ENCODE results near the gene ATG7.
"Not testable (repeated sequence)": the region's sequence is repeated elsewhere in the genome, so short reads cannot be mapped to it uniquely, and the experiment has no call there.

Gene ATG7

DNA sequence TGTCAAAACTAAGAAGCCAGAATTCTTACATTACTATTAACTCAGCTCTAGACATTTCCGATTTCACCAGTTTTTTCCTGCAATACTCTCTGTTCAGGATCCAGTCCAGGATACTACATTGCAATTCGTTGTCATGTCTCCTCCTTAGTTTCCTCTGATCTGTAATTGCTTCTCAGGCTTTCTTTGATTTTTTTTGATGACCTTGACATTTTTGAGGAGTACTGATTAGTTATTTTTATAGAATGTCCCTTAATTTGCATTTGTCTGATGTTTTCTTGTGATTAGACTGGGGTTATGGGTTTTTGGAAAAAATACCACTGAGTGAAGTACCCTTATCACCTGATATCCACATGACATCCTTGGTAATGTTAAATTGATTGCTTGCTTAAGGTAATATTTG lies 57.6 kb downstream of the ATG7 start:
- Histone ChIP-seq H3K4me3 (no peak overlapping the region), H3K27ac (no peak overlapping the region)

DNA sequence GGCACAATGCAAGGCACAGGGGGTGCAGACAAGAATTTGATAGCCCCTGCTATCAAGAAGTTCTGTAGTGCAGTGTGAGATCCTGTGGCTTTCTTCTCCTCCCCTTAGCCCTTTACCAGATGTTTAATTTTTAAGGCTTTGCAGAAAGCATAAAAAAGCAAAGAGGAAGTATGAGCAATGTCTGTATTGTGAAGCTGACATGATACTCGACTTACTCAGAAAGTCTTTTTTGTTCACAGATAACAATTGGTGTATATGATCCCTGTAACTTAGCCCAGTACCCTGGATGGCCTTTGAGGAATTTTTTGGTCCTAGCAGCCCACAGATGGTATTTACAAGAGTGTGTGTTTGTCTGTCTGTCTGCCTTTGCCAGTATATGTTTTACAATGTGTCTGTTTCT lies 58.9 kb downstream of the ATG7 start:
- Histone ChIP-seq H3K4me3 (no peak overlapping the region), H3K27ac (peak overlapping the region in 1 of 21 experiments; percentile 16)

DNA sequence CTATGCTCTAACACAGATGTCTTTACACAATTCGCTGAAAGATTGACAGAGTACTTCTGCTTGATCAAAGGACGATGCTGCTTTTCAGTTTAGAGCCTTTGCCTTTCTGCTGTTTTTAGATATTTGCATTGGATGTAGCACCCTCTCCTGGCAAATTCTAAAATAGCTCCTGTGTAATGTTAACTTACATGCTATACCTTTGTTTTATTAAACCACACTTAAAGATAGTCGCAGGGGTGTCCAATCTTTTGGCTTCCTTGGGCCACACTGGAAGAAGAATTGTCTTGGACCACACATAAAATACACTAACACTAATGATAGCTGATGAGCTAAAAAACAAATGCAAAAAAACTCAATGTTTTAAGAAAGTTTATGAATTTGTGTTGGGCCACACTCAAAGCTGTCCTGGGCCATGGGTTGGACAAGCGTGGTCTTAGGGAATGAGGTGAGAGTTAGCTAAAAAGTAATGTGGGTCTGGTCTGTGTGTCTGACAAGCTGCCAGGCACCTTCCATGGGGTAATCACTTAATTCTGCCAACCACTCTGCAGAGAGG lies 62.9 kb downstream of the ATG7 start:
- H3K4me3 ChIP-seq: no peak overlapping the region
- no peak overlapping the region for H3K27ac ChIP-seq

DNA sequence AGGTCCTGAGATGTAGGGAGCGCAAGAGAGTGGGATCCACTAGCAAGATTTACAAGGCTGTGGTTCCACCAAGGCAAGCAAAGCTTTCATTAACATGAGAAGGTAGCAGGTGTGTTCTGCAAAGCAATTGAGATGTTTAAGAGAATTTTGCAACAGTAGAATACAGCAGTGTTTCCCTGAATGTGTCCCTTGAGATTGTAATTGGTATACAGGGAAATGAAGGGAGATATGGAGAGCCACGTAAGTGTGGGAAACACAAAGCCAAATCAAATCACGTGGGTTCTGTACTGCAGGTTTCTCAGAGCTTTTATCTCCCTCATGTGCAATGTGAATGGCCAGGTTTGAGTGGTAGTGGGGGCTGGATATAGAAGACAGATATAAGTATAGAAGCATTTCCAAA lies 67.3 kb downstream of the ATG7 start:
- Histone ChIP-seq H3K27ac (no peak overlapping the region), H3K4me3 (no peak overlapping the region)

DNA sequence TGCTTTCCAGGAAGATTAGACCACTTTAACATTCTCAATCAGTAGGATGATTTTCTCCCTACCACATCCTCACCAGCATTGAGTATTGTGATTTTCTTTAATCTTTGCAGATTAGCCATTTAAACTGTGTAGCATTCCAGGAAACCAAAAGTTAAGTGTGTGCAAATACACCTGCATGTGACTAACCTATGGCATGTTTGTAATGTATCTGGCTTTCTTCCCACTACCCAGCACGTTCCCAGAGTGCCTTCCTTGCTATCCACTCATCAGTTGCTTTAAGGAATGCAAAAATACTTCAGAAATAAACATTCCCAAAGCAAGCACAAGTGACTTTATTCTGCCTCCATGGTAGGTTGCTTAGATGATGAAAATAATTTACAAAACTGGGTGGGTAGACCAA lies 74.2 kb downstream of the ATG7 start:
- H3K4me3 ChIP-seq: no peak overlapping the region

DNA sequence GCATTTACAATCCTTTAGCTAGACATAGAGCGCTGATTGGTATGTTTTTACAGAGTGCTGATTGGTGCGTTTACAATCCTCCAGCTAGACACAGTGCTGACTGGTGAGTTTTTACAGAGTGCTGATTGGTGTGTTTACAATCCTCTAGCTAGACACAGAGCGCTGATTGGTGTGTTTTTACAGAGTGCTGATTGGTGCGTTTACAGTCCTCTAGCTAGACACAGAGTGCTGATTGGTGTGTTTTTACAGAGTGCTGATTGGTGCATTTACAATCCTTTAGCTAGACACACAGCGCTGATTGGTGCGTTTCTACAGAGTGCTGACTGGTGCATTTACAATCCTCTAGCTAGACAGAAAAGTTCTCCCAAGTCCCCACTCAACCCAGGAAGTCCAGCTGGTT lies 76.7 kb downstream of the ATG7 start:
- not testable (repeated sequence) for H3K27ac ChIP-seq

More for the DNA sequence above, 74.2 kb downstream of the ATG7 start:
- no peak overlapping the region for H3K27ac ChIP-seq

DNA sequence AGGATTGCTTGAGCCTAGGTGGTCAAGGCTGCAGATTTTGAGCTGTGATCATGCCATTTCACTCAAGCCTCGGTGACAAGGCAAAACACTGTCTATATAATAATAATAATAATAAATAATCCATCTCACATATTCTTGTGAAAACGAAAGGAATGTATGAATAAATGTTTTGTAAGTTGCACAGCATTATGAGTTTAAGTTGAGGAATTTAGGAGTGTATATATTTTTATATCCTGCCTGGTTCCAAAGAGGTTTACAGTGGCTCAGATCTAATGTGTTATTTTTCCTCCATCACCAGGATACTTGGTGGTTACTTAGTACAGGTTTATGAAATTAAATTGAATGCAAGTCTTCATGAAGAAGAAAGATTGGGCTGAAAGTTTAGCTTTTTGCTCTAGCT lies 77.2 kb downstream of the ATG7 start:
- Histone ChIP-seq H3K4me3 (no peak overlapping the region), H3K27ac (no peak overlapping the region)

More for the DNA sequence above, 76.7 kb downstream of the ATG7 start:
- H3K4me3 ChIP-seq: not testable (repeated sequence)

DNA sequence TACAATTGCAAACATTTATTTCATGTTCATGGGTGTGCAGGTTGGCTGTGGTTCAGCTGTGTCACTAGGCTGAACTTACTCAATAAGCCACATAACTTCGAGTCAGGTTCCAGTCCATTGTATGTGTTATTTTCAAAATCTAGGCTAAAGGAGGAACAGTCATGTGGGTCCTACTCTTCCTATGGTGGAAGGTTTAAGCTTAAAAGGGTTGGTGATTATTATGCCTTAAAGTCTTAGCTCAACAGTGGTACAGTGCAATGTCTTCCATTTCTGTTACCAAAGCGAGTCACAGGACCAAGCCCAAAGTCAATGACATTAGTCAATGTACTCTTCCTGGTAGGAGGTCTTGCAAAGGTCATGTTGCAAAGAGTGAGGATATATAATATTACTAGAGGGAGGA lies 78.2 kb downstream of the ATG7 start:
- Histone ChIP-seq H3K4me3 (no peak overlapping the region), H3K27ac (no peak overlapping the region)

DNA sequence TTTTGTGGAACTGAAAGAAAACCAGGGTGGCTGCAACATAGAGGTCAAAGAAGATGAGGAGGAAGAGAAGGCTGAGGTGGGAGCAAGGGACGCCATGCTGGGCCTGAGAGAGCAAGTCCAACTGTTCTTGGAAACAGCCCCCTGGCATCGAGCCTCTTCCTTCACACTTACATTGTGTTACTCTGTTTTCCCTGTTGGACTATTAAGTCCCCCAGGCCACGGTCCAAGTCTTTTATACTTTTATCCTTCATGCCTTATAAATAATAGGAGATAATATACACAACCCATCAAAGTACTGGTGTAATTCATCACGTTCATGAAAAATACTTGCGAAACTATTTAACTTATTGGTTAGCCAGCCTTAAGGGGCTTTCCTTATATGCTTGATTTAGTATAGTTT lies 79.3 kb downstream of the ATG7 start:
- no peak overlapping the region for H3K27ac ChIP-seq
- H3K4me3 ChIP-seq: no peak overlapping the region

DNA sequence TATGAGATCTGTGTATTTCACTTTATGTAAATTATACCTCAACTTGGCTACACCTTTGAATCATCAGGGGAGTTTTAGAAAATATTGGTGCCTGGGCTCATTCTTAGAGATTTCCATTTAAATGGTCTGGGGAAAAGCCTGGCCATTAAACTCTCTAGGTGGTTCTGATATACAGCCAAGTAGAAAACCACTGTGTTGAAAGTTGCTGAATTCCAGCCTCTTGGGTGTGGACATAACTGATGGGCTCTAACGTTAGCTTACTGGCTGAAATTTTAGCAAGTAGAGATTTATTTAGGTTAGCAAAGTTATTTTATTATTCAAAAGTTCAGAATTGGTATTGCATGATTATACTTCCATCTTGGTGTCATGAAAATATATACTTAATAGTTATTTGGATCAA lies 84.1 kb downstream of the ATG7 start:
- no peak overlapping the region for H3K4me3 ChIP-seq

DNA sequence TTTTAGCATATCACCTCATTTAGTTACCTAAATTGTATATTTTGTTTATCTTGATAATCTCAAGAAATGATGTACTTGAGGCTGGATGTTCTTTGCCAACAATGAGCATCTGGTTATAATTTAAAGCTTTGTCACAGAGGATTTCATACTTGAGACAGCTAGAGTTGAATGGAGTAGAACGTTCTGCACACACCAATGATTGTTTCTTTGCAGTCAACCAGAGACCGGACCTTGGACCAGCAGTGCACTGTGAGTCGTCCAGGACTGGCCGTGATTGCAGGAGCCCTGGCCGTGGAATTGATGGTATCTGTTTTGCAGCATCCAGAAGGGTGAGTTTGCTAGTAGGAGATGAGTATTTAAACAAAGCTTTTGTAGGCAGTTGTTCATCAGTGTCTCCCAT lies 90.4 kb downstream of the ATG7 start:
- Histone ChIP-seq H3K27ac (no peak overlapping the region), H3K4me3 (no peak overlapping the region)

More for the DNA sequence above, 84.1 kb downstream of the ATG7 start:
- no peak overlapping the region for H3K27ac ChIP-seq

DNA sequence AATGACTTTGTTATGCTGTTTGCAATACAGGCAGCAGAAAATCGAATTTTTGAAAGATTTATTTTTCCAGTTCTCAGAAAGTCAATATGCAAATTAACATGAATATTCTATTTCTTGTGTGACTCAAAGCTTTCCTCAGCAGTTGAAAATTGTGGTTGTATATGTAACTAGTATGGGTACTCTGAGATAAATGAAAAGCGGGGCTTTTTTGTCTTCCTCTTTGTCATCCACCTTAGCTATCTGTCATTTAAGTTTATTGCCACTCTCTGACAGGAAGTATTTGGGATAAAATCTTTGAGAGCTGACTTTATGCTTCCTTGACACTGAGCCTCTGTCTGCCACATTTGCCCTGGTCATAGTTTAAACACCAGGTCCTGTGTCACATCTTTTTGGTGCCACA lies 91.5 kb downstream of the ATG7 start:
- Histone ChIP-seq H3K27ac (no peak overlapping the region), H3K4me3 (no peak overlapping the region)

DNA sequence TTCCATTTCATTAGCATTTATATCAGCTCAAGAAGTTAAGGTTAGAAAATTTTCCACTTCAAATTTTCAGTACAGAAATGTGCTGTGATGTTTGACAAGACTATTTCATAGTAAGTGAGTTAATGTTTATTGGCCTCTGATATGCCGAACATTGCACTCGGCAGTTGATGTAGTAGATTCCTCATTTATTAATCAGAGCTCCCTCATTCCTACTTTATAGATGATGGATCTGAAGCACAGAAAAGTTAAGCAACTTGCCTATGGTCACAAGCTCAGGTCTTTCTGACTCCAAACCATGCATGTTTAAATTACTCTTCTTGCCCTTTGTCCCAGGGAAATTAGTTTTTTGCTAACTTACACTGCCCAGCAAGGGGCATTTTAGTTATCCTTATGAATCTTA lies 92.0 kb downstream of the ATG7 start:
- Histone ChIP-seq H3K4me3 (no peak overlapping the region), H3K27ac (no peak overlapping the region)

DNA sequence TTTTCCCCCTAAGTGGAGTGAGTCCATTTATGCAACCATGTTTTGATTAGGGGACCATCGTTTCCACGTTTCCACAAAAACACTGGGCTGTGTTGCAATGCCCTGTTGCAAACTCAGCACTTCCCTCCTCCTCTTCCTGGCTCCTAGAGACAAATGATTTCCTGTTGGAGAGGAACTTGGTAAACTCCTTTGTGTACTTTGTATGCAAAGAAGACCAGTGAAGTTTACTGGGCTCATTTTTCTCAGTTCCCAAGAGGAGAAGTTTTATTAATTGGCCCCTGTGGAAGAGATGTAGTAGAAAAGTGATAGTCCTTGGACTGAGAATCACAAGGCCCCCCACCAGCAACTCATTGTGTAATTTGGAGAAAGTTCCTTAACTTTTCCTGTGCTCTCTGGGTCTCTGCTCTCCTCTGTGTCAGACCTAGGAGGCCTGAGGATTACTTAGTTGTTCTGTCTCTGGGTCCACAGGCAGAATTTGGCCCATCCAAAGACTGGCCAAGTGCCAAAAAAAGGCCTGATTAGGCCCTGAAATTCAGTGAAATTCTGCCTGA lies 95.0 kb downstream of the ATG7 start:
- H3K4me3 ChIP-seq: no peak overlapping the region
- H3K27ac ChIP-seq: peak overlapping the region in 18 of 21 experiments; percentile 12 to 78 (median 56)

DNA sequence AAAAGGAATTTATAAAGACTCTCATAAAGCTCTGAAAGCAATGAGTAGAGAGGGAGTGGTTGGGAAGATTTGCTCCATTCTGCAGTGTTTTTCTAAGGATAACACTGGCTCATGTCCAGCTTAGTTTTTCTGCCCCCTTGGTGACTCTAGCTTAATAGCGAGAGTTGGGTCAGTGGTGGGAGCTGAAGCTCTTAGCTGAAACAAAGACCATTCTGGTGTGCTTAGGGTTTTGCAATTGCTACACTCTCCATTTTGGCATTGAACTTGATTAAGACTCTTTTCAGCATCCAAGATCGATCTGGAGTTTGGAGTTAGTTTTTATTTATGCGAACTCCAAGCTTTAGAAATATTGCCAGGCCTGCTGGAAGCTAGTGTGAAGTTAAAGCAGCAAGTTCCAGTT lies 98.0 kb downstream of the ATG7 start:
- Histone ChIP-seq H3K4me3 (no peak overlapping the region), H3K27ac (no peak overlapping the region)

DNA sequence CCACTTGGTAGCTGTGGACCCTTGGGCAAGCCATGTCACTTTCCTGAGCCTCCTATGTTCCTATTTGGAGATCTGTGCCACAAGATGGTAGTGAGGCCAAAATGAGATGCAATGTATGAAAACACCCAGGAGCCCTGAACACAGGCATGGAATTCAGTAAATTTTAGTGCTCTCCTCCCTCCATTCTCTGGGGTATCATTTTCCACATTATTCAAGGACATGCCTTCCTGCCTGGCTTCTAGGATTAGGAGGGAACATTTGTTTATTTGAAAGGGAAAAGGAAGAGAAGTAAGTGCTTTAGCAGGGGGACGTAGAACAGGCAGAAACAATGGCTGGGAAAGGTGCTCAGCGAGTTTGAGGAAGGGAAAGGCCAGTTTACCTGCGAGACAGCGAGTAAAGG lies 98.8 kb downstream of the ATG7 start:
- no peak overlapping the region for H3K27ac ChIP-seq

DNA sequence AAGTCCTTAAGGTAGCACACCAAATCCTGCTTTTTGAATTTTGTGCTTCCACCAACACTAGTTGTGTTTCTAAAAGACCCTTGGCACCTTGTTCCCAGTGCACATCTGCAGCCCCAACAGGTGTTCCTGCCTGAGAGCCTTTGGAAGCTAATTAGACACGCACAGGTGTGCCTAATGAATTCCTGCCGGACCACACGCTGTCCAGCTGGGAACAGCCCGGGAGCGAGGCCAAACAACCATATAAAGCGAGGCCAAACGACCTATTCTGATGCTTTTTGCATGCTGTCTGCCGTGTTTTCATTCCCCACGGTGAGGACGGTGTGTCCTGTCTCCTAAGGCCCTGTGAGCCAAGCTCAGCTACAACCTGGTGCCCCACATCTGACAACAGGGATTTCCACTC lies 99.5 kb downstream of the ATG7 start:
- no peak overlapping the region for H3K27ac ChIP-seq
- H3K4me3 ChIP-seq: no peak overlapping the region

More for the DNA sequence above, 98.8 kb downstream of the ATG7 start:
- no peak overlapping the region for H3K4me3 ChIP-seq

DNA sequence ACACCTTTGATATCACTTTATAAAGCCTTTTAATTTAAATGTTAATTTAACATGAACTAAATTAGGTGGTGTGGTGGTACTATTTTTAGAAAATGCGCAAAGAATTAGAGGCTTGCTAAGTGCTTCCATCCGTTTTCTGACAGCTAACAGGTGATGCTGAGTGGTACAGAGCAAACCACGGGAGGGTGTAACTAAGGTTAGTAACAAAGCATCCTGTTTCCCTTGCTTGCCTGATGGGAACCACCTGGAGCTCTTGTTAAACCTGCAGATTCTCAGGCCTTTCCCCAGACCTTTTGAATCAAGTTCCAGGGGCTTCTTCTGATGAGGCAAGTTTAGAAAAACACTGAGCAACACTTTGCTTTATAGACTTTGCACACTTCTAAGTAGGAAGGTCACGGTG lies 101.0 kb downstream of the ATG7 start:
- Histone ChIP-seq H3K27ac (no peak overlapping the region), H3K4me3 (no peak overlapping the region)

DNA sequence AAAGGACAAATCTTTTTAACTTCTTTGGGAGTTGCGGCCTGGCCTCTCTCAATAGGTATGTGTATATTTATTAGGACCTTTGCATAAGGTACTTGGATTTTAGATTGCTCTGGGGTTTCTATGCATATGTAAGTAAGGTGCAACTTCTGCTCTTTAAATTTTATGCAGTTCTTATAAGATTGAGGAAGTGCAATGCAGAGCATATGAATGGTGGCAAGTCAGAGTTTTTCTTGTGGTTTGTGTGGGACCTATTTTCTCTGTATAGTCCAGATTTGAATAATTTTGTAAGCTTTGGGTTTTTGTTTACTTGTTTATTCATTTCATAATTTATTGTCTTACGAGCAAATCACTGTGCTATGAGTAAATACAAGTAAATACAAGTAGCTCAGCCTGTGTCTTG lies 101.5 kb downstream of the ATG7 start:
- Histone ChIP-seq H3K4me3 (no peak overlapping the region), H3K27ac (no peak overlapping the region)

DNA sequence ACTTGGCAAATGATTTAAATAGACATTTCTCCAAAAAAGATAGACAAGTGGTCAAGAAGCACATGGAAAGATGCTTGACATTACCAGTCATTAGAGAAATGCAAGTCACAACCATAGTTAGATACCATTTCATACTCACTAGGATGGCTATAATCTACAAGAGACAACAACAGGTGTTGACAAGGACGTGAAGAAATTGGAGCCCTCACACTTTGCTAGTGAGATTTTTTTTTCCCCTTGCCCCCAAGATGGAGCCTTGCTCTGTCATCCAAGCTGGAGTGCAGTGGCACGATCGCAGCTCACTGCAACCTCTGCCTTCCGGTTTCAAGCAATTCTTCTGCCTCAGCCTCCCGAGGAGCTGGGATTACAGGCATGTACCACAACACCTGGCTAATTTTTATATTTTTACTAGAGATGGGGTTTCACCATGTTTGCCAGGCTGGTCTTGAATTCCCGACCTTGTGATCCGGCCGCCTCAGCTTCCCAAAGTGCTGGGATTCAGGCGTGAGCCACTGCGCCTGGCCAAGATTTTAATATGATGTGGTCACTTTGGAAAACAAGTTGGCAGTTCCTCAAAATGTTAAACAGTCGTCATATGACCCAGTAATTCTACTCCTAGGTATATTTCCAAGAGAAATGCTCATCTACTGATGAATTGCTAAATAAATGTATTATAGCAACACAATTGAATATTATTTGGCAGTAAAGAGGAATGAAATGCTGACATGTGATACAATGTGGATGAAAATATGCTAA lies 103.3 kb downstream of the ATG7 start:
- Histone ChIP-seq H3K4me3 (no peak overlapping the region), H3K27ac (no peak overlapping the region)

DNA sequence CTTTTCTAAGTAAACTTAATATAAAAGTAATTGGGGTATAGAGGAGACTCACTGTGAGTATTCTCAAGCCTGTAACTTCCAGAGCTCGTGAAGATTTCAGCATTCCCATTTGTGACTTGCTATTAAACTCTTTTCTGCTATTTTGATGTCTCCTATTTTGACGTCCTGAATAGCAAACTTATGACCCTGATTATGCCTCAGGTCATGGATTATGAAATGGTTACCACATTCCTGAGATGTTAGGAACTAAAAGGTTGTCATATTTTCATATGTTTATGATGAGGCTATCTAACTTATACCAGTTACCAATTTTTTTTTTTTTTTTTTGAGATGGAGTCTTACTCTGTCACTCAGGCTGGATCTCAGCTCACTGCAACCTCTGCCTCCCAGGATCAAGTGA lies 105.5 kb downstream of the ATG7 start:
- Histone ChIP-seq H3K4me3 (no peak overlapping the region), H3K27ac (no peak overlapping the region)
